Kidney (tissue), 14 donors: ENCODE results near the gene BACH2. TPM values are rescaled to one million over a fixed set of nuclear protein-coding genes. Genes with fewer than 3 reads are reported as not detected.

Source experiments
- DNase-seq, 5 donors: peaks; one replicate each; pipeline ENCODE4 v3.0.0-alpha.2; 2013 to 2020
- FAIRE-seq: peaks from 2 replicates; lab custom pipeline; 2012; peaks lifted over from hg19 to GRCh38; lab: Jason Lieb, UNC
- H3K27ac ChIP-seq, 2 donors: one replicate each; pipeline ENCODE4 v1.7.0; 2013; ENCODE audit warnings: low read depth in 2 of 2, low read length in 2 of 2, inconsistent platforms in 1 of 2
- H3K27me3 ChIP-seq: one replicate; pipeline ENCODE4 v1.7.1; 2013; ENCODE audit warnings: low read length, inconsistent platforms; ENCODE audit not compliant: control insufficient read depth, insufficient read depth
- H3K36me3 ChIP-seq, 3 donors: one replicate each; pipeline versions ENCODE4 v1.7.0 to v1.7.1; 2013; ENCODE audit warnings: low read length in 3 of 3, control low read depth in 1 of 3, inconsistent platforms in 1 of 3; ENCODE audit not compliant: insufficient read depth in 3 of 3, control insufficient read depth in 2 of 3
- H3K4me1 ChIP-seq, 3 donors: one replicate each; pipeline versions ENCODE4 v1.7.0 to v1.7.1; 2013; ENCODE audit warnings: low read length in 3 of 3, inconsistent platforms in 1 of 3, low read depth in 1 of 3; ENCODE audit not compliant: control insufficient read depth in 2 of 3, insufficient read depth in 2 of 3
- H3K4me3 ChIP-seq, 3 donors: one replicate each; pipeline versions ENCODE4 v1.7.0 to v1.8.1; 2013; ENCODE audit warnings: low read length in 3 of 3, control low read depth in 1 of 3, inconsistent platforms in 1 of 3
- H3K9ac ChIP-seq, 3 donors: one replicate each; pipeline versions ENCODE4 v1.7.0 to v1.7.1; 2013; ENCODE audit warnings: low read length in 3 of 3, control low read depth in 1 of 3, inconsistent platforms in 1 of 3
- H3K9me3 ChIP-seq, 3 donors: one replicate each; pipeline versions ENCODE4 v1.7.0 to v1.7.1; 2013; ENCODE audit warnings: low read length in 3 of 3, control low read depth in 1 of 3, inconsistent platforms in 1 of 3; ENCODE audit not compliant: control insufficient read depth in 2 of 3, insufficient read depth in 1 of 3
- intact Hi-C: fragments of 100-400 bp; cut with DNase I; formaldehyde crosslinking; loops from one replicate; pipeline ENCODE4 v1.11.1; 2022
- polyA plus RNA-seq: library from polyadenylated mRNA; stranded (reverse); fragments of 350-450 nt; fragmentation: Illumina TruSeq; extraction: RNeasy Lipid Tissue Mini Kit (QIAGEN cat#74804); gene quantifications from one replicate; pipeline ENCODE4 v1.2.3, GENCODE V29; 2014; ENCODE audit warnings: low read depth, low replicate concordance; ENCODE audit not compliant: insufficient read depth
- total RNA-seq: library from RNA; stranded (reverse); fragmentation: NEBNext Ultra II Directional; extraction: Animal tissue kit (Norgen Biotek cat#: 25700); gene quantifications from one replicate; pipeline ENCODE4 v1.2.1, GENCODE V29; 2021
- TF ChIP-seq, protein P1 (sequence below): IDR thresholded peaks from 3 replicates; pipeline ENCODE4 v1.5.1; 2012; ENCODE audit warnings: mild to moderate bottlenecking, moderate library complexity, borderline replicate concordance; ENCODE audit not compliant: insufficient read depth; ENCODE audit errors: extremely low read depth
- donor health status: control.
- donor health status: control.
- donor health status: control.
- donor health status: control.
- donor health status: control.
- donor health status: DM: yes; HTN: yes; CAD: no.
- donor health status: Normal renal cell carcinoma (clear cell type).

The BACH2 gene
- total and polyA plus RNA-seq, 2 donors from 2014 or later = 0.32 to 6.9 TPM

DNA sequence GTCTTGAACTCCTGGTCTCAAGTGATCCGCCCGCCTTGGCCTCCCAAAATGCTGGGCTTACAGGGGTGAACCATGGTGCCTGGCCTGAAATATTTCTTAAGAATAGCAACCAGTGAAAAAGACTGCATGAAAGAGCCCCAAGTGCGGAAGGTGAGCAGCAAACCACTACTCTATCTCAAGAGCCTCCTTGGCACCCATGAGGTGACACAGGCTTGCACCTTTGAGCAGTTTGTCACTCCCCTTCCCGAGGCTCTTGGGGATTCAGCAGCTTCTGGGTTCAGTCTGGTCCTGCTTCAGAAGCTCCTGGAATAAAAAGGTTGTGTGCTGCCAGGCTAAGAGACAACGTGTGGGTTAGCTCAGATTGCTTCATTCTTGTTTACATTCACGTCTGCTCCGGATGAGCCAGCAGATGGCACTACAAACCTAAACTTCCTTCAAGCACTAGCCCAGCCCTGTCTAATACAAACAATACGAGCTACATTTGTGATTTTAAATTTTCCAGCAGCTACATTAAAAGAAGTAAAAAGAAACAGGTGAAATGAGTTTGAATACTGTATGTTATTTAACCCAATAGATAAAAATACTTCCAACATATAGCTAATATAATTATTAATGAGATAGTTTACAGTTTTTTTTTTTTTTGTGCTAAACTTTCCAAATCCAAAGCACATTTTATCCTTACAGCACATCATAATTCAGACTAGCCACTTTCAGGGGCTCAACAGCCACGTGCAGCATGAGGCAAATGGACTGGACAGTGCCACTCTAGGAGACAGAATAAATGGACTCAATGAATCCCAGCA lies 356.2 kb downstream of the BACH2 start:
- DNase-seq (peak in 4 of 5 donors; percentile 78 to 92 (median 85)), FAIRE-seq (peak; percentile 57)
- H3K36me3 ChIP-seq = no peaks in the 10 kb centered on the region
- intact Hi-C loops = loop anchor here (10.0 kb wide), 1 partner anchor 534 kb away; no protein-coding TSS in a partner anchor
- H3K9ac ChIP-seq = no peak overlapping the region
- no peaks in the 10 kb centered on the region for H3K4me1 ChIP-seq
- no peaks in the 10 kb centered on the region for H3K9me3 ChIP-seq
- H3K4me3 ChIP-seq = no peak overlapping the region
- TF ChIP-seq, protein P1, sequence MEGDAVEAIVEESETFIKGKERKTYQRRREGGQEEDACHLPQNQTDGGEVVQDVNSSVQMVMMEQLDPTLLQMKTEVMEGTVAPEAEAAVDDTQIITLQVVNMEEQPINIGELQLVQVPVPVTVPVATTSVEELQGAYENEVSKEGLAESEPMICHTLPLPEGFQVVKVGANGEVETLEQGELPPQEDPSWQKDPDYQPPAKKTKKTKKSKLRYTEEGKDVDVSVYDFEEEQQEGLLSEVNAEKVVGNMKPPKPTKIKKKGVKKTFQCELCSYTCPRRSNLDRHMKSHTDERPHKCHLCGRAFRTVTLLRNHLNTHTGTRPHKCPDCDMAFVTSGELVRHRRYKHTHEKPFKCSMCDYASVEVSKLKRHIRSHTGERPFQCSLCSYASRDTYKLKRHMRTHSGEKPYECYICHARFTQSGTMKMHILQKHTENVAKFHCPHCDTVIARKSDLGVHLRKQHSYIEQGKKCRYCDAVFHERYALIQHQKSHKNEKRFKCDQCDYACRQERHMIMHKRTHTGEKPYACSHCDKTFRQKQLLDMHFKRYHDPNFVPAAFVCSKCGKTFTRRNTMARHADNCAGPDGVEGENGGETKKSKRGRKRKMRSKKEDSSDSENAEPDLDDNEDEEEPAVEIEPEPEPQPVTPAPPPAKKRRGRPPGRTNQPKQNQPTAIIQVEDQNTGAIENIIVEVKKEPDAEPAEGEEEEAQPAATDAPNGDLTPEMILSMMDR = peak; percentile 75
- no peak overlapping the region for H3K27ac ChIP-seq
- no peaks in the 10 kb centered on the region for H3K27me3 ChIP-seq

DNA sequence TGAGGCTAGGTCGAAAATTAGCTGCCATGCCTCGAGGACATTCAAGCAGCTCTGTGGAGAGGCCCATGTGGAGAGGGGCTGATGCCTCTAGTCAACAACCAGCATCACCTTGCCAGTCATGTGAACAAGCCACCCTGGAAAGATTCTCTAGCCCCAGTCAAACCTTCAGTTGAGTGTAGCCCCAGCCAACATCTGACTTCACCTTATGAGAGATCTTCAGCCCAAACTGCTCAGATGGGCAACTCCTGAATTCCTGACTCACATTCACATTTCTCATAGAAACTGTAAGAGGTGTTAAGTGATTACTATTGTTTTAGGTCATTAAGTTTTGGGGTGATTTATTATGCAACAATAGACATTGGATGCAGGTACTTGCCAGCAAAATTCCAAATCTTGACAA lies 357.5 kb downstream of the BACH2 start:
- DNase-seq (no peak), FAIRE-seq (no peak)
- intact Hi-C loops = no loop called here
- Histone ChIP-seq H3K27me3 (no peaks in the 10 kb centered on the region), H3K9me3 (no peaks in the 10 kb centered on the region), H3K4me3 (no peak overlapping the region), H3K9ac (no peak overlapping the region), H3K27ac (no peak overlapping the region), H3K36me3 (no peaks in the 10 kb centered on the region), H3K4me1 (no peaks in the 10 kb centered on the region)
- TF ChIP-seq, protein P1 = no peak

DNA sequence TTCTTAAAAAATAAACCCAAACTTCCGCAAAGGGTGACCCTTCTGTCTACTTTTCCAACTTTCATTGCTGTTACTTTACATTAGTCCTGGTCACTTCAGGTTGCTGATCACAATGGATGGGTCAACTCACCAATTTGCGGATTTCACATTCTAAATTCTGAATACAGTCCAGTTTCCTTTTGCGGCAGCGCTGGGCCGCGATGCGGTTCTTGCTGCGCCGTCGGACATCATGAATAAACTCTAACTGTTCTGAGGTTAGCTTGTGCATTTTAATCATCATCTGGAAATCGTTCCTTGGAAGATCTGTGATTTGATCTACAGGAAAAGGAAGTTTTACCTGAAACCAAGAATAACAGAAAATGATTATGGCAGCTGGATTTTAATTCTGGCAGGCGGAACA lies 358.6 kb downstream of the BACH2 start:
- Histone ChIP-seq H3K27me3 (no peaks in the 10 kb centered on the region), H3K9ac (no peak overlapping the region), H3K4me1 (no peaks in the 10 kb centered on the region), H3K36me3 (no peaks in the 10 kb centered on the region), H3K9me3 (no peaks in the 10 kb centered on the region), H3K4me3 (no peak overlapping the region), H3K27ac (no peak overlapping the region)
- intact Hi-C loops = no loop called here
- FAIRE-seq (no peak), DNase-seq (no peak)
- TF ChIP-seq, protein P1 = no peak
